GM12891 (cell line): Measurements from ENCODE around the gene FASTKD1.

ENCODE experiments used
- DNase-seq: peaks from one replicate; pipeline ENCODE4 v3.0.0; 2011; ENCODE audit warnings: low spot score; ENCODE audit not compliant: insufficient read length
- FAIRE-seq: peaks from 2 replicates; lab custom pipeline; 2011; peaks lifted over from hg19 to GRCh38; lab: Jason Lieb, UNC
- PAX5 ChIP-seq: IDR thresholded peaks from 2 replicates; pipeline ENCODE4 v1.6.1; 2011; ENCODE audit warnings: low read length, moderate library complexity, mild to moderate bottlenecking; ENCODE audit not compliant: insufficient read depth, severe bottlenecking
- POLR2A ChIP-seq: IDR thresholded peaks from 2 replicates; pipeline ENCODE4 v1.6.1; 2011; ENCODE audit warnings: low read depth, low read length, control low read depth
- POLR2AphosphoS5 ChIP-seq: IDR thresholded peaks from 2 replicates; pipeline ENCODE4 v1.6.1; 2011; ENCODE audit warnings: low read depth, low read length, control low read depth
- POU2F2 ChIP-seq: IDR thresholded peaks from 2 replicates; pipeline ENCODE4 v1.6.1; 2011; ENCODE audit warnings: low read depth, mild to moderate bottlenecking, control low read depth, low read length, moderate library complexity
- SPI1 ChIP-seq: IDR thresholded peaks from 2 replicates; pipeline ENCODE4 v1.6.1; 2011; ENCODE audit warnings: low read depth, low read length, control low read depth
- TAF1 ChIP-seq: IDR thresholded peaks from 2 replicates; pipeline ENCODE4 v1.6.1; 2011; ENCODE audit warnings: low read depth, low read length, control low read depth

Gene FASTKD1

GRCh38 chr2:169510496-169510895 lies 63.2 kb downstream of the FASTKD1 start:
- FAIRE-seq (no peak), DNase-seq (no peak)
- TF ChIP-seq POLR2AphosphoS5 (no peak), POU2F2 (no peak), SPI1 (no peak), PAX5 (no peak), POLR2A (no peak), TAF1 (no peak)

- no peak for FAIRE-seq
- no peak for TF ChIP-seq POLR2A
- TF ChIP-seq POLR2AphosphoS5: no peak
Observed at GRCh38 chr2:169509955-169510354, 63.7 kb downstream of the FASTKD1 start.

GRCh38 chr2:169509298-169509885 lies 64.3 kb downstream of the FASTKD1 start, which contains the start of gene KLHL41:
KLHL41 (plus strand) TSS chr2:169509702; CDS start chr2:169509779, 77 bp downstream.
- DNase-seq (no peak), FAIRE-seq (no peak)

More at GRCh38 chr2:169509955-169510354, 63.7 kb downstream of the FASTKD1 start:
- DNase-seq: no peak

GRCh38 chr2:169507698-169508097 lies 66.0 kb downstream of the FASTKD1 start:
- no peak for FAIRE-seq
- TF ChIP-seq POLR2A: no peak
- TF ChIP-seq POU2F2: no peak
- TF ChIP-seq PAX5: no peak
- TF ChIP-seq POLR2AphosphoS5: no peak
- TF ChIP-seq TAF1: no peak
- TF ChIP-seq SPI1: no peak

More at GRCh38 chr2:169509298-169509885, 64.3 kb downstream of the FASTKD1 start, which contains the start of gene KLHL41:
- TF ChIP-seq POLR2AphosphoS5: no peak
- no peak for TF ChIP-seq POU2F2
- TF ChIP-seq SPI1: no peak
- no peak for TF ChIP-seq TAF1
- no peak for TF ChIP-seq POLR2A
- TF ChIP-seq PAX5: no peak

GRCh38 chr2:169504651-169505050 lies 69.0 kb downstream of the FASTKD1 start:
- TF ChIP-seq SPI1 (no peak), PAX5 (no peak), TAF1 (no peak), POLR2A (no peak), POLR2AphosphoS5 (no peak), POU2F2 (no peak)
- DNase-seq (no peak), FAIRE-seq (peak; percentile 43)

More at GRCh38 chr2:169507698-169508097, 66.0 kb downstream of the FASTKD1 start:
- DNase-seq: no peak

- DNase-seq (no peak), FAIRE-seq (no peak)
- TF ChIP-seq POU2F2 (no peak), PAX5 (no peak), SPI1 (no peak), POLR2AphosphoS5 (no peak), POLR2A (no peak), TAF1 (no peak)
Observed at GRCh38 chr2:169495310-169495928, 78.2 kb downstream of the FASTKD1 start.

- no peak for TF ChIP-seq POLR2AphosphoS5
- no peak for TF ChIP-seq PAX5
- no peak for TF ChIP-seq TAF1
- no peak for TF ChIP-seq POLR2A
- no peak for TF ChIP-seq POU2F2
- TF ChIP-seq SPI1: no peak
- no peak for FAIRE-seq
- no peak for DNase-seq
Observed at GRCh38 chr2:169493360-169493759, 80.3 kb downstream of the FASTKD1 start.

GRCh38 chr2:169491378-169491777 lies 82.3 kb downstream of the FASTKD1 start:
- TF ChIP-seq POU2F2 (no peak), PAX5 (no peak), POLR2A (no peak), TAF1 (no peak), SPI1 (no peak), POLR2AphosphoS5 (no peak)
- FAIRE-seq (no peak), DNase-seq (no peak)

GRCh38 chr2:169490834-169491233 lies 82.8 kb downstream of the FASTKD1 start:
- FAIRE-seq: no peak
- no peak for DNase-seq
- no peak for TF ChIP-seq TAF1
- TF ChIP-seq POU2F2: no peak
- no peak for TF ChIP-seq POLR2AphosphoS5
- no peak for TF ChIP-seq PAX5
- TF ChIP-seq POLR2A: no peak
- TF ChIP-seq SPI1: no peak
